Activated CD4-positive, alpha-beta T cell treated with anti-CD3 and anti-CD28 coated beads for 1 hour (primary cell): ENCODE data around the gene PFDN4.
A peak's percentile ranks its signal among the peaks of the same experiment; 100 is the strongest.

Source experiments
- DNase-seq: peaks from one replicate; pipeline ENCODE4 v3.0.0-alpha.2; 2020

PFDN4 gene

GRCh38 chr20:54174457-54175175, 33.3 kb upstream of the PFDN4 start:
- no peak for DNase-seq

GRCh38 chr20:54176610-54177009, 31.3 kb upstream of the PFDN4 start:
- DNase-seq = no peak

- DNase-seq = no peak
Observed at GRCh38 chr20:54177378-54177777, 30.5 kb upstream of the PFDN4 start.

- DNase-seq = no peak
Observed at GRCh38 chr20:54178256-54178655, 29.6 kb upstream of the PFDN4 start.

- DNase-seq = no peak
Observed at GRCh38 chr20:54179946-54180345, 27.9 kb upstream of the PFDN4 start.

GRCh38 chr20:54180931-54181330, 27.0 kb upstream of the PFDN4 start:
- no peak for DNase-seq

- DNase-seq = no peak
Observed at GRCh38 chr20:54184071-54184470, 23.8 kb upstream of the PFDN4 start.

- no peak for DNase-seq
Observed at GRCh38 chr20:54184904-54185626, 22.8 kb upstream of the PFDN4 start.

GRCh38 chr20:54188132-54188849, 19.6 kb upstream of the PFDN4 start:
- DNase-seq = no peak

- DNase-seq = no peak
Observed at GRCh38 chr20:54189630-54190029, 18.3 kb upstream of the PFDN4 start.

GRCh38 chr20:54190217-54190616, 17.7 kb upstream of the PFDN4 start:
- DNase-seq = no peak

GRCh38 chr20:54193817-54194216, 14.1 kb upstream of the PFDN4 start:
- DNase-seq = no peak

GRCh38 chr20:54194724-54195438, 13.0 kb upstream of the PFDN4 start:
- DNase-seq = no peak

- DNase-seq = no peak
Observed at GRCh38 chr20:54195483-54196472, 12.1 kb upstream of the PFDN4 start.

GRCh38 chr20:54197621-54198604, 10.0 kb upstream of the PFDN4 start:
- no peak for DNase-seq

GRCh38 chr20:54199283-54199682, 8.6 kb upstream of the PFDN4 start:
- no peak for DNase-seq

- peak; percentile 41 for DNase-seq
Observed at GRCh38 chr20:54199721-54200176, 8.1 kb upstream of the PFDN4 start.

- no peak for DNase-seq
Observed at GRCh38 chr20:54200487-54201267, 7.2 kb upstream of the PFDN4 start.

- DNase-seq = no peak
Observed at GRCh38 chr20:54201268-54201846, 6.5 kb upstream of the PFDN4 start.
